NCI-H146 treated with DMSO at 0.1 percent for 48 hours (cell line): ENCODE data around the gene RPL3.
"Not testable (repeated sequence)": the region's sequence is repeated elsewhere in the genome, so short reads cannot be mapped to it uniquely, and the experiment has no call there.

Experiments
- DNase-seq: peaks from one replicate; lab custom pipeline; 2025; ENCODE audit not compliant: unreplicated experiment; lab: John Stamatoyannopoulos, UW

RPL3 gene

DNA sequence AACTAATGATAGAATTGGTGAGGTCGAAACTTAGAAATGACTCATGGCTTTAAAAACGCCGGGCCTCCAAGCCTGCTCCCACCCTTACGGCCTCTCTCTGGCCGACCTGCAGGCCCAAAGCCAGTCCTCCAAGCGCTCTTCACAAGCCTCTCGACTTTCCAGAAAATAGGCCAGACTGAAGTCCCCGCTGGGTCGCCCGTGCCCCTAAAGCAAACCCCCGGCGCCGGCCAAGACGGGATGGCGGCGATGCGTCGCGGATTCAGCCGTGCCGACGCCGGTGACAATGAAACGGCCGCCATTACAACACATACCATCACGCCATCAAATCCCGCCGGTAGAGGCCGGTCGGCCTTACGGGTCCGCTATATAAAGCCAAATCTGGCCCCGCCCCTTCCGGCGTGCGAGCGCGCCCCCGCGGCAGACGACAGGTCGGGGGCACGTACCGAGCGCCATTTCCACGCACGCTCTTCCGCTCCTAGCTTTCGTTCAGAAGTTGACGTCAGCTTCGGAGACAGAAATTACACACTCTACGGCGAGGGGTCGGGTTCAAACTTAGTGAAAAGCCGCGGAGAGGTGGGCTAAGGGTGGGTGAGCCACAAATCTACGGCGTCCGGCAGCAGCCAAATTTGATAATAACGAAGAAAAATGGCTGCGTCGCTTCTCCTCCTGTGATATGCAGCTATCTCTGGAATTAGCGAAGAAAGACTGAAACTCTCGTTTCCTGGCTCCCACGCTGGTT, at the start of gene RPL3:
Gene RPL3 (minus strand): TSS at position 340 of the 739 bp plus-strand sequence. CDS start 26 bp downstream, at position 314.
- peak; percentile 85 for DNase-seq

DNA sequence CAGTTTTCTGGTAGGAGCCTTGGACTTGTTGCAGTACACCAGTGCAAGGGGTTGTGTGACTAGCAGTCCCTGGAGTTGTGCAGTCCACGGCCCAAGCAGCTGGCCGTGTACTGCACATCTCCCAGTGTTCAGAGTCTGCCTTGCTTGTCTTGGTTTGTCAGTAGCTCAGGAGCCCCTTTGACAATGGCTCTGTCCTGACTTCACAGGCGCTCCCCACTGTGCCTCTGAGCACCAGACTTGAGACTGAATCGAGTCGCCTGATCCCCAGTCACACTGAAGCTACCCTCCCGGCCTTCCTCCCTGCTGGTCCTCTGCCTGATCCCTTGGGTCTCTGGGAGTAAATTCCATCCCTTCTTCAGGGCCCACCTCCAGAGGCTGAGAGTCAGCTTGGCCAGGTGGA, 49.8 kb upstream of the RPL3 start:
- no peak for DNase-seq

DNA sequence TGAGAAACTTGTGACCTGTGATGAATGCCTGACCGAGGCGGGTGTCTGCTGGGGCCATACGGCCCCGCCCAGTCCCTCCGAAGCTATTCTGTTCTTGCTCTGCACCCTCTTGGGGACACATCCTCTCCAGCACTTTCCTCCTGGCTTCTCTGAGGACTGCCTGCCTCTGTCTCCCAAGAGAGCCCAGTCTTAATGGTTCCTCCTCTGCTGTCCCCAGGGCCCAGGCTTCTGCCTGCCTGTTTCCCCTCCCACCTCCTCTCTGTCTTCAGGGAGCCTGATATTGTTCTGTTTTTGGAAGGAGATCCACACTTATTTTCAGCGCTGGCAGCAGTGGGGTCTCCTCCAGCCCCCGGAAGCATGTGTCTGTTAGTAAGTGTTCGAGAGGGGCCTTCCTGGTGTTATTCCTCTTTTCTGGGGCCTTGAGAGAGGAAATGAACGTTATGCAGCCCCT, 49.1 kb upstream of the RPL3 start:
- no peak for DNase-seq

DNA sequence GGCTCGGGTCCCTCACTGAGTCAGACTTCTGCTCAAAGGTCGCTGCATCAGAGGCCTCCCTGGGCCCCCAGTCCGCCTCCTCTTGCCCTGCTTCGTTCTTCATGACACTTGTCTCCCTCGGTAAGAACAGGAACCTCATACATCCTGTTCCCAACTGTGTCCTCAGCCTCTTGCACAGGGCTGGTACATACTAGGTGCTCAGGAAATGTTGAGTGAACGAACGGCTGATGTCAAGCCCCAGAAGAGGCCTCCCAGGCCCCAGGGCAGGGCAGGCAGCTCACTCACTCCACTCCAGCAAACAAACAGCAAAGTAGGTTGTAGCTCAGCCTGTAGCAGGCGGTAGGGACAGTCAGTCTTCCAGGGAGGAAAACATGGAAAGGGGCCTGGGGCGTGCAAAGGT, 47.6 kb upstream of the RPL3 start:
- no peak for DNase-seq

DNA sequence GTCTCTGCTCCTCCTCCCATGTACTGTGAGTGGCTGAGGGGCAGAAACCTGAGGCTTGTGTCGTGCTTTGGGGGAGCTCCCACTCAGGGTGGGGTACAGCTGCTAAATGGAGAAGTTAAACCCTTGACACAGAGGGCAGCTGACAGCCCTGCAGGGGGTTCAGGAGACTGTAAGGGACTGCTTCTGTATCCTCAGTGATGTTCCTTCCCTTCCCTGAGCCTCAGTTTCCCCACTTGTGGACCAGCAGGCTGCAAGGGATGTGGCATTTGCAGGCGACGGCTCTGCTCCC, 46.0 kb upstream of the RPL3 start:
- DNase-seq: no peak

DNA sequence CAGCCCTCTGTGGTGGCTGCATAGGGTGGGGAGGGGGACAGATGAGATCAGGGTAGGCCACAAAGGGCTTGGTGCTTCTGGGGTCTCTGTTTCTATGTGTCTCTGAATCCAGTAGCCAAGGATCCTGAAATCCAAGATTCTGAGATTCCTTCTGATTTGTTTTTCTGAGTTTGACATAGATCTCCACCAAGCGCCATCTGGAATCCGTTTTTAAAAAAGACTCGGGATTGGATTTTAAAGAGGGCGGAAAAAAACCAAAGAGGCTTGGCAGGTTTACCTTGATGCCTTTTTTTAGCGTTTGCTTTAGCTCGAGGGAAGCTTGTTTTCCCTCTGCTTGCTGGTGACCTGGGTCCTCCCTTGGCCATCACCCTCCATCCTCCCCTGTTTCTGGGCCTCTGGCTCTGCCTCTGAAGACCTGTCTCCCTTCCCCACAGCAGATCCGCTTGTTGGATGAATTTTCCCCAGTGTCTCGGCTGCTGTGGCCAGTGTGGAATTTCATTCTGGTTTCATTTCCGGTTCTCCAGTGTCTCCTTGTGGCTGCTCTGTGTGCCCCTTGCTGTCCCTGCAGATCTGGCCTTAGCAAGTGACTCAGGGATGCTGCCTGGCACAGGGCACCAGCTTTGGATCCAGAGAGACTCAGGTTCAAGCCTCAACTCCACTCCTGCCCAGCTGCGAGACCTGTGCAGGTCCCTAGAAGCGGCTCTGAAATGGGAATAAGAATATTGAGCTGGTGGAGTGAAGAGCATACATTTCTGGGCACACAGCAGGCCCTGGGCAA, 45.5 kb upstream of the RPL3 start:
- DNase-seq: no peak

DNA sequence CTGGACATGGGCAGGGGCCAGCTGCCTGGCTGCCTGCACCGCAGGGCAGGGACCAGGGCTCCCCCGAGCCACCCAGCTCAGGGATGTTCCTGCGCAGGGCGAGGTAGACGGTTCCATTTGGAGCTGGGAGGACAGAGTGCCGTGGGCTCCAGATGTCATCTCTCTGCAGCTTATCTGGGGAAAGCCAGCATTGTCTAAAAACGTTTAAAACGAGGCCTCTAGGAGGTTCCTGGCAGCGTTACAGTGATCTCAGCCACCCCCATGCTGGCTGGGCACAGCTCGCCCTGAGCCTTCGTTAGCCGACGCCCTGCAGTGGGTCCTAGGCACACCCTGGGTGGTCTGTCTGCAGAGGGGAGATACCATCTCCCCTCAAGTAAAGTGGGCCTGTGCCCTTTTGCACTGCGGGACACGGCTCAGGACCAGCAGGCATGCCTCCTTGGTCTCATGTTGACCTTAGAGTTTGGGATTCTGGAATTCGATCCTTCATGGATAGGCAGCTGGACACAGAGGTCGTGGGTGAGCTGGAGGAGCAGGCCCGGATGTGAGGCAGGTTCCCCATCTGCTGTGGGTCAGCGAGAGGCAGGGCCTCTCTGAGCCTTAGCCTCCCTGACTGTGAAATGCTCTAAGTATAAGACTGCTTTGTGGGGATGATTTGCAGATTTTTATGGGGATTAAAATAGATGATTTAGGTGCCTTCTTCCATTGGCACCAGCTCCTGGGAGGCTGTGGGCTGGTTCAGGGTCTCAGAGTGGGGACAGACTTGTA, 44.5 kb upstream of the RPL3 start:
- DNase-seq: no peak

DNA sequence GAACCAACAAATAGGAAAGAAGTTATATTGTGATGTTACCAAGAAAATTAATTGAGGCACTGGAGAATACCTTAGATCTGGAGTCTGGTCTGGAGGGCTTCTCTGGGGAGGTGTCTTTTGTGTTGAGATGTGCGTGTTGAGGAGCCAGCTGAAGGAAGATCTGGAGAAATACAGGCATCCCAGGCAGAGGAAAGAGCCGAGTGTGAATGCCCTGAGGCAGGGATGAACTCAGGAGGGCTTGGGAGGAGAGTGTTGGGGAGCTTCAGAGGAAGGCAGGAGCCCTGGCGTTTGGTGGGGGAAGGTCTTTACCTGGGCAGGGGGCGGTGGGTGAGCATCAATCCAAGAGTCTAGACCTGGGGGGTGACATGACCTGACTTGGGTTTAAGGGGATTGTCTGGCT, 43.5 kb upstream of the RPL3 start:
- DNase-seq: no peak

DNA sequence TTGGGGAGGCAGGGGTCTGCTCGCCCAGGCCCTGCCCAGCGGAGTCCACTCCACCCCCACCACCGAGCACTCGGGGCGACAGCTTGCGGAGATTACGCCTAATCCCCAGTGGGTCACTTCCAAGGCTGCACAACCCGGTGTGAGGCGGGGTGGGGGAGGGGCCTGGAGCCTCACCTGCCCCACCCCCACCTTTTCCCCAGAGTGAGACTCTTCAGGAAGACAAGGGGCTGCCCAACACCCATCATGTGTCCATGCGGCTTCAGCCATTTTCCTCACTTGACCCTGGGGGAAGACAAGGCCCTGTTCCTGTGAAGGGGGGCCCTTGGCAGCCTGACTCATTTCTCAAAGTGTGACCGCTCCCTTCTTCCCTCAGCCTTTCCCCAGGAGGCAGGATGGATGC, 42.8 kb upstream of the RPL3 start:
- no peak for DNase-seq

DNA sequence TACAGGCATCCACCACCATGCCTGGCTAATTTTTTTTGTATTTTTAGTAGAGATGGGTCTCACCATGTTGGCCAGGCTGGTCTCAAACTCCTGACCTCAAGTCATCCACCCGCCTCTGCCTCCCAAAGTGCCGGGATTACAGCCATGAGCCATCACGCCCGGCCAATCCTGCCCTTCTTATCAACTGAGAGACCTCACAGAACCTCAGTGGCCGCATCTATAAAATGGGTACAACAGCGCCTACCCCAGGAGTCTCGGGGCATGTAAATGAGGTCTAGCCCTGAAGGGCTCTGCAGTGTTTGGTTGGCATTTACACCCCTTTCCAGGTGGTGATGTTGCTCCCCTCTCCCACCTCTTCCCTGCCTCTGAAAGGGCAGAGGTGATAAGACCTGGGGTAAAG, 42.1 kb upstream of the RPL3 start:
- no peak for DNase-seq

DNA sequence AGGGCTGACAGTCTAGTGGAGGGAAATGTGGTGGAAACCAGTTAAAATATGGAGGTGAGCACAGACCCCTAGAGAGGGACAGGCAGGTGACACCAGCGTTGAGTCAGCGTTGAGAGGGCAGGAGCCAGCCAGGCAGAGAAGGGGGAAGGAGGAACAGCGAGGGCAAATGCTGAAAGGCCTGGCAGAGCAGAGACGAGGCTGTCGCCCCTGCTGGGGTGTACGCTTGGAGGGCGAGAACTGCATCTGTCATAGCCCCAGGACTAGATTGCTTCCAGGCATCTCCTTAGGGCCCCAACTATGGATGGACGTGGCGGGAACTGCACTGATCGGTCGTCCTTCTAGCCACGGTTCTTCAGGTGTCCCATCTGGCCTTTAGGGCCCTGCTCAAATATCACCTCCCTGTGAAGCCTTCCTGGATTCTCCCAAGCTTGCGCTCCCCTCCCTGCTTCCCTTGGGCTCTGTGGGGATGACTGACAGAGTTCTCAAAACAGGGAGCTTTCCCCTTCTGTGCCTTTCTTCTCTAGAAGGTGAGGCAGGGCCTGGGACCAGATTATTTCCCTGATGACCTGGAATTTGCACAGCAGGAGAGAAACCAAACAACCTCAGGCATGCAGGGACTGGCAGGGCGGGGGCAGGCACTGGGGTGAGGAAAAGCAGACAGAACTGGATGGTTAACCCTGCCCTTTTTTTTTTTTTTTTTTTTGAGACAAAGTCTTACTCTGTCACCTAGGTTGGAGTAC, 41.4 kb upstream of the RPL3 start:
- peak; percentile 41 for DNase-seq

DNA sequence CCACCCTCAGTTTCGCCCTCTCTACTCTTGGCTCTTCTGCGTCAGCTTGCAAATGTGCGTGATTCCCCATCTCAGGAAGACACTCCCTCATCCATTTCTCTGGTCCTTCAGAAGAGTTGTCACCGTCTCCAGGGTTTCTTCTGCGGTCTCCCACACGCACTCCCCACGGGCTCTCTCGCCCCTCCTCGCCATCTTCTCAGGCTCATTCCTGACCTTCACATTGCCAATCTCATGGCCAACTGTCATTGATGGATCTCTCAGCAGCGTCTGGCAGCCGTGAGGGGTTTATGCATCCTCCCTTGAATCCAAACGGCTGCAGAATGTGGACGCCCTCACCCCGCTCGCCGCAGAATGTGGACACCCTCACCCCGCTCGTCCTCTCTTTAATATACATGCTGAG, 40.8 kb upstream of the RPL3 start:
- DNase-seq: no peak

DNA sequence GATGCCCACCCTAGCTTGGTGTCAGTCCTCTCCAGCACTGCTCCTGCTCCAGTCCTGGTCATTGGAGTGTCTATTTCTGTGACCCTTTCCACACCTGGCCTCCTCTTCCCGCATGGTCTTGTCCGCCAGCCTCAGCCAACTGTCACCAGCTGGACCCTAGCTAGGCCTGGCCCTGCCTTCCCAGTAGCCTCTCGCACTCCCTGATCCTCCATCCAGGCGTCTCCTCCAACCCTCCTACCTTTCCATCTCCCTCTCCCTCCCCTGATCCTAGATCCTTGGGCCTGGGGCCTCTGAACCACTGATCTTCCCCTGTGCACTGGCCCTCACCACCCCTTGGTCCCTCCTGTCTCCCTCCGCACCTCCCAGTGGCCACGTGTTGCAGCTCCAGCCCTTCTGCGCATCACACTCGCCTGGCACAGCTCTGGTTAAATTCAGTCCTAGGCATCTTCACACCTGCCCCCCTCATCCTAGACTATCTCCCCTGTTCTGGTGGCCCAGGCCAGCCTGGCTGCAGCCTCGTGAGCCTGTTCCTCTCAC, 40.3 kb upstream of the RPL3 start:
- no peak for DNase-seq

DNA sequence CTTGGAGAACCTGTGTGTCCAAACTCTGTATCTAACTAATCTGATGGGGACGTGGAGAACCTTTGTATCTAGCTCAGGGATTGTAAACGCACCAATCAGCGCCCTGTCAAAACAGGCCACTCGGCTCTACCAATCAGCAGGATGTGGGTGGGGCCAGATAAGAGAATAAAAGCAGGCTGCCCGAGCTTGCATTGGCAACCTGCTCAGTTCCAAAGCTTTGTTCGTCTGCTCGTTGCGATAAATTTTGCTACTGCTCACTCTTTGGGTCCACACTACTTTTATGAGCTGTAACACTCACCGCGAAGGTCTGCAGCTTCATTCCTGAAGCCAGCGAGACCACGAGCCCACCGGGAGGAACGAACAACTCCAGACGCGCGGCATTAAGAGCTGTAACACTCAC, 38.8 kb upstream of the RPL3 start:
- DNase-seq: not testable (repeated sequence)

DNA sequence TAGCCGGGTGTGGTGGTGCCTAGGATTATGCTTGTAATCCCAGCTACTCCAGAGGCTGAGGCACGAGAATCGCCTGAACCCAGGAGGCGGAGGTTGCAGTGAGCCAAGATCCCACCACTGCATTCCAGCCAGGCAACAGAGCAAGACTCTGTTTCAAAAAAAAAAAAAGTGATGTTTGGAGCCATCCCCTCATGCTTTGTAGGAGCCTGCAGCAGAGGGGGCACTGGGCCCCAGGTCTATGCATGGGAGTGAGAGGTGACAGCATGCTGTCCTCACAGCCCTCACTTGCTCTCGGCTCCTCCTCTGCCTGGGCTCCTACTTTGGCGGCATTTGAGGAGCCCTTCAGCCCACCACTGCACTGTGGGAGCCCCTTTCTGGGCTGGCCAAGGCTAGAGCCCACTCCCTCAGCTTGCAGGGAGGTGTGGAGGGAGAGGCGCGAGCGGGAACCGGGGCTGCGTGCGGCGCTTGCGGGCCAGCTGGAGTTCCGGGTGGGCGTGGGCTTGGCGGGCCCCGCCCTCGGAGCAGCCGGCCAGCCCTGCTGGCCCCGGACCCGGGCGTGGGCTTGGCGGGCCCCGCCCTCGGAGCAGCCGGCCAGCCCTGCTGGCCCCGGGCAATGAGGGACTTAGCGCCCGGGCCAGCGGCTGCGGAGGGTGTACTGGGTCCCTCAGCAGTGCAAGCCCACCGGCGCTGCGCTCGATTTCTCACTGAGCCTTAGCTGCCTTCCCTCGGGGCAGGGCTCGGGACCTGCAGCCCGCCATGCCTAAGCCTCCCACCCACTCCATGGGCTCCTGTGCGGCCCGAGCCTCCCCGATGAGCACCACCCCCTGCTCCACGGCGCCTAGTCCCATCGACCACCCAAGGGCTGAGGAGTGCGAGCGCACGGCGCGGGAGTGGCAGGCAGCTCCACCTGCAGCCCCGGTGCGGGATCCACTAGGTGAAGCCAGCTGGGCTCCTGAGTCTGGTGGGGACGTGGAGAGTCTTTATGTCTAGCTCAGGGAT, 38.0 kb upstream of the RPL3 start:
- not testable (repeated sequence) for DNase-seq

DNA sequence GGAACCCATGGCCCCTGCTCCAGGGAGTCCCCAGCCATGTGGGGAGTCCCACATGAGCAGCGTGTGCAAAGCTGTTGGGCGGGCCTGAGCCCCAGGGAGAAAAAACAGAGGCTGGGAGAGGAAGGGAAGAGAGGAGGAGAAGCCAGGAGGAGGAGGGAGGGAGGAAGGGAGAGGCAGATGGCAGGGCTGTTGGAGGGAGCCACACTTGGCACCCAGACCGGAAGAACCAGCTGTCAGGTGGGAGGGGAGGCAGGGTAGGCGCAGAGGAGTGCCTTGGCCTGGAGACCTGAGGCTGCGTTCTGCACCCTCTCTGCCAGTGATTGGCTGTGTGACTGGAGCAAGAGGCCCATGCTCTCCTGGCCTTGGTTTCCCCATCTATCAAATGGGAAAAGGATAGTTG, 37.0 kb upstream of the RPL3 start:
- no peak for DNase-seq

DNA sequence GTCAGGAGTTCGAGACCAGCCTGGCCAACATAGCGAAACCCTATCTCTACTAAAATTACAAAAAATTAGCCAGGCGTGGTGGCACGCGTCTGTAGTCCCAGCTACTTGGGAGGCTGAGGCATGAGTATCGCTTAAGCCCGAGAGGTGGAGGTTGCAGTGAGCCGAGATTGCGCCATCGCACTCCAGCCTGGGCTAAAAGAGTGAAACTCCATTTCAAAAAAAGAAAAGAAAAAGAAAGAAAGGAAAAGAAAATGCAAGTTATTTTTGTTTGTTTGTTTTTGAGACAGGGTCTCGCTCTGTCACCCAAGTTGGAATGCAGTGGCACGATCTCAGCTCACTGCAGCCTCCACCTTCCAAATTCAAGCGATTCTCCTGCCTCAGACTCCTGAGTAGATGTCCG, 36.4 kb upstream of the RPL3 start:
- DNase-seq: not testable (repeated sequence)

DNA sequence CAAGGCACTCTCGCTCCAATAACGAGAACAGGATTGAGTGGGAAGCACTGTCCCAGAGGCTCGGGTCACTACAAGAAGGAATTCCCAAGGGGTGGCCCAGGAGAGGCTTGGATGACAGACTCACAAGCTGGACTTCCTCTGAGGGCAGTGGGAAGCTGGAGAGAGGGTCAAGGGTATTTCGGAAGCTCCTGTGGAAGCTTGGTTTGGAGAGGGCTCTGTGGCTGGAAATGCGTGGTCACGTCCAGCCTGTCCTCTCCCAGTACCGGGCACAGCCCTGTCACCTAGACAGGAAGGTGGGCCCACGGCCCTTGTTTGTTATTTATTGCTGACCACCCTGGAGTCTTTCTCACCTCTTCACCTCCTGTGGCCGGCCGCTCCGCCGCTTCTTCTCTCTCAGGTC, 35.7 kb upstream of the RPL3 start:
- DNase-seq: no peak

DNA sequence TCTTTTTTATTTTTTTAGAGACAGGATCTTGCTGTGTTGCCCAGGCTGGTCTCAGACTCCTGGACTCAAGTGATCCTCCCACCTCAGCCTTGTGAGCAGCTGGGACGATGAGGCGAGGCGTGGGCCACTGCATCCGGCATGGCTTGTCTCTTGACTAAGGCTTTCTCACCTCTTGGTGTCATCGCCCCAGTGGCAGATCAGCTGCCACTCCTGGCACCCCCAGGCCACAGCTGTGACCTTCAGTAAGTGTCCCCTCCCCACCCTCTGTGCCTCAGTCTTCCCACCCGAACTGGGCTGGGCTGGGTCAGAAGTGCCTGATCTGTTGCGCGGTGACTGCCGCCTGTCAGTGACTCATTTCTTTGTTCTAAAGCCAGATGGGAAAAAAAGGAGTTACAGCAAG, 33.9 kb upstream of the RPL3 start:
- DNase-seq: no peak
